Skeletal muscle satellite cell (primary cell): ENCODE data around the gene THAP5.

Source experiments
- H3K27me3 ChIP-seq: 2 replicates; pipeline ENCODE4 v1.7.0; 2013; ENCODE audit warnings: low read length; ENCODE audit not compliant: control insufficient read depth, insufficient read depth
- H3K36me3 ChIP-seq: 2 replicates; pipeline ENCODE4 v1.7.0; 2013; ENCODE audit warnings: mild to moderate bottlenecking, control low read depth, low read length; ENCODE audit not compliant: insufficient read depth
- H3K4me1 ChIP-seq: 2 replicates; pipeline ENCODE4 v1.7.0; 2013; ENCODE audit warnings: low read length; ENCODE audit not compliant: control insufficient read depth, insufficient read depth
- H3K4me2 ChIP-seq: 2 replicates; pipeline ENCODE4 v1.7.0; 2013; ENCODE audit warnings: mild to moderate bottlenecking, low read length
- H3K4me3 ChIP-seq: 2 replicates; pipeline ENCODE4 v1.7.0; 2013; ENCODE audit warnings: low read length
- H3K9ac ChIP-seq: 2 replicates; pipeline ENCODE4 v1.7.0; 2013; ENCODE audit warnings: mild to moderate bottlenecking, low read depth, low read length, moderate library complexity
- H3K9me3 ChIP-seq: replicated peaks from 2 replicates; pipeline ENCODE4 v1.7.0; 2013; ENCODE audit warnings: mild to moderate bottlenecking, control low read depth, low read length

THAP5 gene

DNA sequence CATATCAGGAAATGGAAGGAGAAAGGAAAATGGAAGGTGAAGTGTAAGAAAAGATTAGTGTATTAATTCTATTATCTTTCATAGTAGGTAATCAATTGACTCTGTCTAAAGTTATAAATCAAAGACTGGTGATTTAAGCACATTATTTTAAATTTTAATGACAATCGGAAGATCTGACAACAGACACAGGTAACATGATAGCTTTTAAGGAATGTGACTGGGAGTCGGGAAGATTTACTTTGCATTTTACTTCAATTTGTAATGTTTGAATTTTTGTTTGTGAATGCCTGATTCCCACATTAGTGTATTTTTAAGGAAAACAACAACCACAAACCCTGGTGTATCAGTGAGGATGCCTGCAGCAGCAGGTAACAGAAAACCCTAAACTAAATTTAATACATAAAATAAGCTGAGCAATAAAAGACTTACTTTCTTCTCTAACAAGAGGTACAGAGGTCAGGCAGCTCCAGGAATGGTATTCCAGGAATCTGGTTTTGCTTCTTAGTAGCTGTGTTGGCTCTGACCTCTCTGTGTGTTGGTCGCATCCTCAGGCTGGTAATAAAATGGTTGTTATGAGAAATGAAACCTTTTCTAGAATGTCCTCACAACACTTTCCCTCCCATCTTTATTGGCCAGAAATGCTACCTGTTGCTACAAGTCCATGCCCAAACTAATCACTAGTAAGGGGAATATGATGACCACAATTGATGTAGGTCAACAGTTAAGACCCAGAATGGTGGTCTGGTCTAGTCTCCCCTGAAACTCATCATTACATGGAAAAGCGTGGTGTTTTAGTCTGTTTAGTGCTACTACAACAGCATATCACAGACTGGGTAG, 12.4 kb upstream of the THAP5 start:
- no peaks in the 10 kb centered on the region for H3K36me3 ChIP-seq
- H3K9me3 ChIP-seq, result no peaks in the 10 kb centered on the region
- no peak overlapping the region for H3K4me3 ChIP-seq
- H3K4me2 ChIP-seq, result no peak overlapping the region
- H3K27me3 ChIP-seq, result peaks cover 13% of the 10 kb centered on the region
- no peaks in the 10 kb centered on the region for H3K4me1 ChIP-seq
- H3K9ac ChIP-seq, result no peak overlapping the region

DNA sequence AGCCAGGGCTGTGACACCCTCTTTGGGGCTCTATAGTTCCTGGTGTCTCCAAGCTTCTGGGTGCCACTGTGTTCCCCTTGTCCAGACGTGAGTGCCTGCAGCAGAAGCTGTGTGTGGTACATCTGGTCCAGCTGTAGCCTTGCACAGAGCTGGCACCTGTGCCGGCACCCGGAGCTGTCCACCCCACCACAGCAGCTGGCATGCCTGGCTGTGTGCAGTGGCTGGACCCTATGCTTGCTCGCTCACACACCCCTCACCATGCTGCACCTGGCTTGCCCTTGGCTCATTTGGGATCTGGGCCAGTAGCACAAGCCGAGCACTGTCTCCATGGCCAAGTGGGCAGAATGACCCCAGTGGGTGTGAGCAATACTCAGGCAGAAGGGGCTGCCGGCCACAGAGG, 10.8 kb upstream of the THAP5 start:
- H3K4me1 ChIP-seq, result no peaks in the 10 kb centered on the region
- H3K27me3 ChIP-seq, result peaks cover under 1% of the 10 kb centered on the region
- H3K36me3 ChIP-seq, result no peaks in the 10 kb centered on the region
- no peak overlapping the region for H3K9ac ChIP-seq
- no peaks in the 10 kb centered on the region for H3K9me3 ChIP-seq
- no peak overlapping the region for H3K4me2 ChIP-seq
- no peak overlapping the region for H3K4me3 ChIP-seq

DNA sequence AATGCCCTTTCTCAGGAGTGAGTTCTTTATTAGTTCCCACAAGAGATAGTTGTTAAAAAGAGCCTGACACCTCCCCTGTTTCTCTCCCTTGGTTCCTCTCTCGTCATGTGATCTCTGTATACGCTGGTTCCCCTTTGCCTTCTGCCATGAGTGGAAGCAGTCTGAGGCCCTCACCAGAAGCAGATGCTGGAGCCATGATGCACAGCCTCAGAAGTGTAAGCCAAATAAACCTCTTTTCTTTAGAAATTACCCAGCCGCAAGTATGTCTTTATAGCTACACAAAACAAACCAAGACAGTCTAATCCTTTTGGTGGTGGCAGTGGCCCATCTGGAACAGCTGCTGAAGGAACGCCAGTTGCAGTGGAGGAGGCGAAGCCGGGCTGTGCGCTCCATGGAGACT, 9.4 kb upstream of the THAP5 start:
- H3K9ac ChIP-seq, result no peak overlapping the region
- H3K4me3 ChIP-seq, result no peak overlapping the region
- H3K9me3 ChIP-seq, result no peaks in the 10 kb centered on the region
- peaks cover 4% of the 10 kb centered on the region for H3K36me3 ChIP-seq
- H3K4me2 ChIP-seq, result no peak overlapping the region
- H3K4me1 ChIP-seq, result no peaks in the 10 kb centered on the region
- no peaks in the 10 kb centered on the region for H3K27me3 ChIP-seq

DNA sequence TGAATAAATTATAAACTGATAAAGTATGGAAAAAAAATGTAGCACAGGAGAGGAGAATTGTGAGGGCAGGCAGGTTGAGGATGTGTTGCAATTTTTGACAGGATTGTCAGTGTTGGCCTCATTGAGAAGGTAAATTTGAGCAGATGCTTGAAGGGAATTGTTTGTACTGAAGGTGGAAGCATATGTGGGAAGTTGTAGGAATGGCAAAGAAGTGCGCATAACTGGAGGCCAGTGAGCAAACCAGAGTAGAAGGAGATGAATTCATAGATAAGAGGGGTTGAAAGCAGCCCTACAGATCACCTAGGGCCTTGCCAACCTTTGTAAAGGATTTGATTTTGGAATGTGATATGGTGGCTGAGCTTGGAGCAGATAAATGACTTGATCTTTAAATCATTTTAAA, 6.6 kb upstream of the THAP5 start:
- Histone ChIP-seq H3K4me1 (peaks cover 7% of the 10 kb centered on the region), H3K4me2 (no peak overlapping the region), H3K36me3 (peaks cover 6% of the 10 kb centered on the region), H3K4me3 (no peak overlapping the region), H3K27me3 (no peaks in the 10 kb centered on the region), H3K9me3 (no peaks in the 10 kb centered on the region), H3K9ac (no peak overlapping the region)

DNA sequence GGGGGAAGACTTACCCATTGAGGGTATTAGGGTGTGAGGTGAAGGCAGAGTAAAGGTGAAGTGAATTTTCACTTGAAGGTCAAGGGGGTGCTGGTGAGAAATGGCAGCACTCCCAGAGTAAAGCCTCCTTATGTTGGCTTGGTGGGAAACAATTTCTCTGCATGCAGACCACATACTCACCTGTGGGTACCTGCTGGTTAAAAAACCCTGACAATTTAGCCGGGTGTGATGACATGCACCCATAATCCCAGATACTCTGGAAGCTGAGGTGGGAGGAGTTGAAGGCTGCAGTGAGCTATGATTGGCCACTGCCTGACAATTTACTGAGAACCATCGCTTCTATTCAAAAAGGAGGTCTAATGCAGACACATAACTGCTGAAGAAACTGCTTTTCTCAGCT, 5.7 kb upstream of the THAP5 start:
- H3K36me3 ChIP-seq, result peaks cover 6% of the 10 kb centered on the region
- no peak overlapping the region for H3K9ac ChIP-seq
- H3K9me3 ChIP-seq, result no peaks in the 10 kb centered on the region
- no peak overlapping the region for H3K4me2 ChIP-seq
- H3K4me3 ChIP-seq, result no peak overlapping the region
- H3K4me1 ChIP-seq, result peaks cover 10% of the 10 kb centered on the region
- no peaks in the 10 kb centered on the region for H3K27me3 ChIP-seq

DNA sequence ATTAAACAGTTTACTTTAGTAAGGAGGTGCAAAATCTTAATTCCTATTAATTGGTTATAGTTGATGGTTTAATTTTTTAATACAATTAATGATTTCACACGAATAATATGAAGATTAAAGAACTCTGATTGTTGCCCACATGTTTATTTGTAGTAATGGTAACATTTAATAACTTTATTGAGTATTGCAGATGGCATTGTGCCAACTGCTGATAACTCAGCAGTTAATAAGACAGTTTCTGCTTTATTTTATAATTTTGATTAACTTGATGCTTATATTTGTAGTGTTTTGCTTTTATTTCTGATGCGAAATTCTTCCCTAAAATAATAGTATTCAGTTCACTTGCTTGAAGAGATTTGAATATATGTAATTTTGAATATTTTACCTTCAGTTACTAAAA, 3.0 kb upstream of the THAP5 start:
- no peaks in the 10 kb centered on the region for H3K27me3 ChIP-seq
- no peaks in the 10 kb centered on the region for H3K9me3 ChIP-seq
- peaks cover 17% of the 10 kb centered on the region for H3K4me1 ChIP-seq
- H3K4me2 ChIP-seq, result no peak overlapping the region
- peaks cover 6% of the 10 kb centered on the region for H3K36me3 ChIP-seq
- H3K4me3 ChIP-seq, result no peak overlapping the region
- H3K9ac ChIP-seq, result no peak overlapping the region

DNA sequence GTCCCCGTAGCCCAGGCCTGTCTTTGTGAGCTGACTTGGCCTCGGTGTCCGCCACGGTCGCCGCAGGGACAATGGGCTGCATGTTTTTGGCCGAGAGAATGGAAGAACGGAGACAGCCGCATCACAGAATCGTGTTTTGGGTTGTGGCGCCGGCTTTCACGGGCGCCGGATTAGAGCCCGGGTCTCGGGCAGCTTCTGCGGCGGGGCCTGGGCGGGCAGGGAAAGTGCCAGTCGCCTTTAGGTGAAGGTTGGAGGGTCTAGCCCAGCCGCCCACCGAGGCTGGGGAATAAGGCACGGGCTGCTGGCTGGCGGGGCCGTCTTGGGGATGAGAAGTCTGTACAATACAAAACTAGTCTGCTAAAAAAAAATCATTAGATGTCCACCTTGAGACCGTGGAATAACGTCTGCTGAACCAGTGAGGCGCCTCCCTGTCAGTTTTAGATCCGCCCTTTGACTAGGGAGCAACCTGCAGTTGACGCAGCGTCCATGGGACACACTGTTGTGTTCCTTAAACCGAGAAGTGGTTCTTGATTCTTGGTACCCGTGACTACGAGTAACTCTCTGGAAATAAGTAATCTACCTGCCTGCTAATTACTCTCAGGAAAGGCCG, 745 bp upstream of the THAP5 start:
- peak overlapping the region; percentile 98 for H3K4me3 ChIP-seq

DNA sequence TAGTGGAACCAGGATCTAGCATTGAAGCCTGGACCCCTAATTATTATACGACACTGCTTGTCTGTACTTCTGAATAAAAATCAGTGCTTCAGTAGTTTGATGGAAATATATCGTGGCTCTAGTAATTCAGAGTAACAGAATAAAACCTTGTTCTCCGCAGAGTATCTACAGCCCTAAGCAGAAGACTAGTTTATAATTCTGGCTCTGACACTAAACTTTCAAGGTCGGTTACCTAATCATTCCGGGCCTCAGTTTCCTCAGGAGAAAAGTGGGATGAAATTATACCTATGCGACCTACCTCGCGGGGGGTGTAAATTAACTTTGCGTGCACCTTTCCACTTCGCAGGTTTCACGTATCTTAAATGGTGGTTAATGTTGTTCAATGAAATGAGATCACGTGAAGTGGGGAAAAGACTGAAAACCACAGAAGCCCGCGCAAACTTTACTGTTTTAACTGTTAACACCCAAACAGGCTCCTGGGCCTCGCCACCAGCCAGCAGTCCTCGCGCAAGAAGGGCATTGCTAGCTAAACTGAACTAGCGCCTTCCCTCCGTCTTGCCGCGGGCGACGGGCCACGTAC, 615 bp downstream of the THAP5 start:
- H3K9me3 ChIP-seq, result no peaks in the 10 kb centered on the region
- peak overlapping the region; percentile 93 for H3K9ac ChIP-seq
- H3K4me1 ChIP-seq, result peaks cover 17% of the 10 kb centered on the region
- H3K27me3 ChIP-seq, result no peaks in the 10 kb centered on the region
- peak overlapping the region; percentile 88 for H3K4me2 ChIP-seq
- H3K36me3 ChIP-seq, result peaks cover 3% of the 10 kb centered on the region
- H3K4me3 ChIP-seq, result peak overlapping the region; percentile 98

More for the DNA sequence above, 745 bp upstream of the THAP5 start:
- H3K9me3 ChIP-seq, result no peaks in the 10 kb centered on the region
- H3K9ac ChIP-seq, result peak overlapping the region; percentile 93
- H3K27me3 ChIP-seq, result no peaks in the 10 kb centered on the region
- H3K4me2 ChIP-seq, result peak overlapping the region; percentile 92
- peaks cover 6% of the 10 kb centered on the region for H3K36me3 ChIP-seq
- peaks cover 17% of the 10 kb centered on the region for H3K4me1 ChIP-seq

DNA sequence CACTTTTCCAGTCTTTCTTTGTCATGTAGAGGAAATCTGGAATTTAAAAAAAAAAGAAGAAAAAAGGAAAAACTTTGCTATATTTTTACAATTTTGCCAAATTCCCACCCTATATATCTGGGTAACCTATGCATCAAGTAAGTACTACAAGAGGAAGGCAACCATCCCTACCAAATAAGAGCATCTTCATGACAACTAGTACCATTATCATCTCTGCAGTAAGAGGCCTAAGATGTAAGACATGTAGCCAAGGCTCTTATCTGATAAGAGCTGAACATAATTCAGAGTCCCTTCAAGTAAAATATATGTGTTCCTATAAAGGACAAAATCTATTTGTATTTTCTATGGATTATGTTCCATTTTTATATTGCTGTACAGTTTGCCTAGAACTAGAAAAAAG, 3.5 kb downstream of the THAP5 start:
- Histone ChIP-seq H3K4me3 (no peak overlapping the region), H3K36me3 (no peaks in the 10 kb centered on the region), H3K9me3 (no peaks in the 10 kb centered on the region), H3K4me2 (no peak overlapping the region), H3K27me3 (no peaks in the 10 kb centered on the region), H3K4me1 (peaks cover 10% of the 10 kb centered on the region), H3K9ac (no peak overlapping the region)

DNA sequence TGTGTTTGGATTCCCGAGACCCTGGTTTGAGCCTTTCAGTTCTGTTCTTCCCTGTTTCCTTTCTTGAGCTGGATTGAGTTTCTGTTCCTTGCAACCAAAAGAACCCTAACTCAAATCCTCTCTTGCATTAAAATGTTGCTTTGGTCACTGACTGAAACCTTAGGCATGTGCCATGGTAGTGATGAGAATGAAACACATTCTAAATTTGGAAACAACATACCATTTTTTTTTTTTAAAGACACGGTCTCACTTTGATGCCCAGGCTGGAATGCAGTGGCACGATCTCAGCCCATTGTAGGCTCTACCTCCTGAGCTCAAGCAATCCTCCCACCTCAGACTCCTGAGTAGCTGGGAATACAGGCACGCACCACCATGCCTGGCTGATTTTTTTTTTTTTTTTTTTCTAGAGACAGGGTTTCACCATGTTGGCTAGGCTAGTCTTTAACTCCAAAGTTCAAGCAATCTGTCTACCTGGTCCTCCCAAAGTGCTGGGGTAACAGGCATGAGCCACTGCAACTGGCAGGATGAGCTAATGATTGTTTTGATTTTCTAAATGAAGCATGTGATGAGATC, 8.4 kb downstream of the THAP5 start:
- Histone ChIP-seq H3K4me1 (peaks cover 4% of the 10 kb centered on the region), H3K27me3 (no peaks in the 10 kb centered on the region), H3K9ac (no peak overlapping the region), H3K4me2 (no peak overlapping the region), H3K36me3 (no peaks in the 10 kb centered on the region), H3K9me3 (no peaks in the 10 kb centered on the region), H3K4me3 (no peak overlapping the region)

DNA sequence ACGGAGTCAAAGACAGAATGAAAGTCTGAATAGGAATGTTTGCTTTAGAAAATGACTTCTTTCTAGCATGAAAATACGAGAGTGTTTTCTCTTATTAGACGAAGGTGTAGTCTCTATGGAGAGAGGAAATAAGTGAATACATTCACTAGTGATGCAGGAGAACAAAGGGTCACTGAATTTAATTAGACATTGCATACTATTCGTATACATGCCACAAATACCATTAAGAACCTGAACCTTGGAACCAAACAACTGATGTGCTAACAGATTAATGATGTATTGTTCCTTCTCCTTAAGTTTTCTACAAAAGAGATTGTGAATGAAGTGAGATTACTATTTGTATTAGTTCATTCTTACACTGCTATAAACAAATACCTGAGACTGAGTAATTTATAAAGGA, 10.3 kb downstream of the THAP5 start:
- no peak overlapping the region for H3K4me2 ChIP-seq
- no peaks in the 10 kb centered on the region for H3K36me3 ChIP-seq
- H3K27me3 ChIP-seq, result no peaks in the 10 kb centered on the region

More for the DNA sequence above, 10.3 kb downstream of the THAP5 start:
- H3K9ac ChIP-seq, result no peak overlapping the region
- H3K4me3 ChIP-seq, result no peak overlapping the region
- no peaks in the 10 kb centered on the region for H3K9me3 ChIP-seq
- H3K4me1 ChIP-seq, result peaks cover 4% of the 10 kb centered on the region
